Neural cell (in vitro differentiated cells): ENCODE measurements around the gene DNAJB11.

Experiments
- CTCF ChIP-seq: fragments of 450-650 bp; IDR thresholded peaks from 2 replicates; pipeline ENCODE4 v1.5.1; 2014; ENCODE audit warnings: antibody characterized with exemption, mild to moderate bottlenecking, moderate library complexity; ENCODE audit not compliant: poor library complexity, severe bottlenecking
- EP300 ChIP-seq: fragments of 450-650 bp; conservative IDR thresholded peaks from 2 replicates; pipeline ENCODE4 v1.6.1; 2014; ENCODE audit warnings: antibody characterized with exemption, mild to moderate bottlenecking, moderate library complexity; ENCODE audit not compliant: poor library complexity, severe bottlenecking
- POLR2AphosphoS5 ChIP-seq: IDR thresholded peaks from 2 replicates; pipeline ENCODE4 v1.6.1; 2012
- SMC3 ChIP-seq: fragments of 450-650 bp; conservative IDR thresholded peaks from 2 replicates; pipeline ENCODE4 v1.6.1; 2014; ENCODE audit warnings: antibody characterized with exemption, mild to moderate bottlenecking, moderate library complexity; ENCODE audit not compliant: poor library complexity
- TAF1 ChIP-seq: IDR thresholded peaks from 2 replicates; pipeline ENCODE4 v1.6.1; 2012; ENCODE audit warnings: low read depth

DNA sequence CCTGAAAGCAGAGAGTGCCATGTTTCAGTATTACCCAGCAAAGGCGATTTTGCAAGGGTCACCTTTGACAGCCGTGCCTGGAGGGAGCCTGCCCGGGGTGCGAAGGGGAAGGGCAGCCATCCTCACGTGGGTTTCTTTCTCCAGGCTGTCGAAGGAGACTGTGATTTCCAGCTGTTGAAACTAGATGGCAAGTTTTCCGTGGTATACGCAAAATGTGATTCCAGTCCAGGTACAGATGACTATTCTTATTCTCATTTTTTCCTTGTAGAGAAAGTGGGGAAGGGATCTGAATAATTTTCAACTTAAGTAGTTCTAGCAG lies 45.7 kb downstream of the DNAJB11 start:
- TF ChIP-seq CTCF (no peak), TAF1 (no peak), SMC3 (no peak), EP300 (no peak), POLR2AphosphoS5 (no peak)
